H9 (cell line): ENCODE measurements around the gene ZSWIM3. TPM values are rescaled to one million over a fixed set of nuclear protein-coding genes. Genes with fewer than 3 reads are reported as not detected.

Experiments
- DNase-seq: peaks from one replicate; pipeline ENCODE4 v3.0.0-alpha.2; 2017
- H2AFZ ChIP-seq: one replicate; pipeline ENCODE4 v1.6.1; 2013; ENCODE audit warnings: mild to moderate bottlenecking, low read length, control low read depth, moderate library complexity
- H2AK5ac ChIP-seq: 2 replicates; pipeline ENCODE4 v1.6.1; 2013; ENCODE audit warnings: low read length, control low read depth, mixed read lengths; ENCODE audit not compliant: insufficient read length
- H2BK120ac ChIP-seq: one replicate; pipeline ENCODE4 v1.6.1; 2013; ENCODE audit warnings: low read depth, mild to moderate bottlenecking, low read length, control low read depth, inconsistent platforms; ENCODE audit not compliant: poor library complexity, severe bottlenecking
- H2BK12ac ChIP-seq: 2 replicates; pipeline ENCODE4 v1.6.1; 2013; ENCODE audit warnings: low read length, control low read depth, mixed read lengths, low read depth; ENCODE audit not compliant: insufficient read length
- H2BK15ac ChIP-seq: 2 replicates; pipeline ENCODE4 v1.6.1; 2013; ENCODE audit warnings: low read depth, low read length, control low read depth
- H2BK20ac ChIP-seq: one replicate; pipeline ENCODE4 v1.6.1; 2013; ENCODE audit warnings: low read depth, mild to moderate bottlenecking, low read length, control low read depth, inconsistent platforms; ENCODE audit not compliant: poor library complexity, severe bottlenecking
- H2BK5ac ChIP-seq: 2 replicates; pipeline ENCODE4 v1.6.1; 2013; ENCODE audit warnings: low read length, control low read depth, mixed read lengths; ENCODE audit not compliant: insufficient read length
- H3K14ac ChIP-seq: 2 replicates; pipeline ENCODE4 v1.6.1; 2013; ENCODE audit warnings: low read length, control low read depth; ENCODE audit not compliant: insufficient read depth
- H3K18ac ChIP-seq: 2 replicates; pipeline ENCODE4 v1.6.1; 2013; ENCODE audit warnings: low read depth, mild to moderate bottlenecking, mixed read lengths, low read length, control low read depth; ENCODE audit not compliant: insufficient read length
- H3K23ac ChIP-seq: 2 replicates; pipeline ENCODE4 v1.6.1; 2013; ENCODE audit warnings: low read length, control low read depth, mixed read lengths, low read depth; ENCODE audit not compliant: insufficient read length
- H3K23me2 ChIP-seq: 2 replicates; pipeline ENCODE4 v1.6.1; 2013; ENCODE audit warnings: low read depth, mild to moderate bottlenecking, mixed read lengths, low read length, control low read depth; ENCODE audit not compliant: insufficient read length, poor library complexity, severe bottlenecking
- H3K27ac ChIP-seq: 2 replicates; pipeline ENCODE4 v1.5.1; 2013; ENCODE audit warnings: low read length, control low read depth, mixed read lengths, low read depth; ENCODE audit not compliant: insufficient read length
- H3K27me3 ChIP-seq: 2 replicates; pipeline ENCODE4 v1.6.1; 2013; ENCODE audit warnings: low read length, control low read depth, inconsistent platforms; ENCODE audit not compliant: insufficient read depth
- H3K4ac ChIP-seq: 2 replicates; pipeline ENCODE4 v1.6.1; 2013; ENCODE audit warnings: low read depth, mild to moderate bottlenecking, control low read depth, inconsistent platforms, low read length, moderate library complexity
- H3K4me1 ChIP-seq: 2 replicates; pipeline ENCODE4 v1.6.1; 2013; ENCODE audit warnings: low read length, control low read depth, inconsistent platforms; ENCODE audit not compliant: insufficient read depth
- H3K4me2 ChIP-seq: 2 replicates; pipeline ENCODE4 v1.6.1; 2013; ENCODE audit warnings: low read length, control low read depth, mixed read lengths; ENCODE audit not compliant: insufficient read length, insufficient read depth
- H3K56ac ChIP-seq: 2 replicates; pipeline ENCODE4 v1.6.1; 2013; ENCODE audit warnings: low read depth, mild to moderate bottlenecking, mixed read lengths, low read length, control low read depth; ENCODE audit not compliant: insufficient read length
- H3K79me1 ChIP-seq: 2 replicates; pipeline ENCODE4 v1.6.1; 2013; ENCODE audit warnings: low read depth, mild to moderate bottlenecking, moderate library complexity, low read length, control low read depth, inconsistent platforms; ENCODE audit not compliant: insufficient read depth, poor library complexity, severe bottlenecking
- H3K79me2 ChIP-seq: 2 replicates; pipeline ENCODE4 v1.6.1; 2013; ENCODE audit warnings: low read length, control low read depth, inconsistent platforms; ENCODE audit not compliant: insufficient read depth
- H3K9ac ChIP-seq: 2 replicates; pipeline ENCODE4 v1.6.1; 2013; ENCODE audit warnings: low read length, control low read depth, mixed read lengths; ENCODE audit not compliant: insufficient read length; ENCODE audit errors: extremely low read depth
- H3K9me3 ChIP-seq: one replicate; pipeline ENCODE4 v1.6.1; 2013; ENCODE audit warnings: low read depth, low read length, inconsistent platforms; ENCODE audit not compliant: control insufficient read depth
- H3T11ph ChIP-seq: one replicate; pipeline ENCODE4 v1.6.1; 2013; ENCODE audit warnings: mild to moderate bottlenecking, low read length, control low read depth, inconsistent platforms
- H4K20me1 ChIP-seq: one replicate; pipeline ENCODE4 v1.6.1; 2013; ENCODE audit not compliant: control insufficient read depth, insufficient read length, insufficient read depth
- H4K5ac ChIP-seq: 2 replicates; pipeline ENCODE4 v1.6.1; 2013; ENCODE audit warnings: low read depth, mild to moderate bottlenecking, mixed read lengths, low read length, control low read depth; ENCODE audit not compliant: insufficient read length
- H4K8ac ChIP-seq: replicated peaks from 2 replicates; pipeline ENCODE4 v1.6.1; 2013; ENCODE audit warnings: low read length, control low read depth, mixed read lengths, low read depth; ENCODE audit not compliant: insufficient read length
- H4K91ac ChIP-seq: 2 replicates; pipeline ENCODE4 v1.6.1; 2013; ENCODE audit warnings: low read depth, mild to moderate bottlenecking, moderate library complexity, mixed read lengths, low read length, control low read depth; ENCODE audit not compliant: insufficient read length
- H3K27ac Mint-ChIP-seq, 3 experiments: 2 replicates in 2 of 3; 3 replicates in 1 of 3; pipeline ENCODE4 v1.8.0; 2020 to 2021; ENCODE audit warnings: mixed read lengths in 3 of 3, mild to moderate bottlenecking in 1 of 3, moderate library complexity in 1 of 3
- H3K27me3 Mint-ChIP-seq: 2 replicates; pipeline ENCODE4 v1.8.0; 2021; ENCODE audit warnings: low read depth, mild to moderate bottlenecking, moderate library complexity, mixed read lengths
- H3K36me3 Mint-ChIP-seq, 3 experiments: 2 replicates in 2 of 3; 3 replicates in 1 of 3; pipeline ENCODE4 v1.8.0; 2020 to 2021; ENCODE audit warnings: low read depth in 3 of 3, mixed read lengths in 3 of 3; ENCODE audit not compliant: insufficient read depth in 1 of 3
- H3K4me1 Mint-ChIP-seq, 2 experiments: 2 replicates each; pipeline ENCODE4 v1.8.0; 2020; ENCODE audit warnings: mixed read lengths in 2 of 2
- H3K4me3 Mint-ChIP-seq, 2 experiments: 2 replicates in 1 of 2; 3 replicates in 1 of 2; pipeline ENCODE4 v1.8.0; 2020 to 2021; ENCODE audit warnings: mild to moderate bottlenecking in 2 of 2, mixed read lengths in 2 of 2, moderate library complexity in 1 of 2
- H3K9me3 Mint-ChIP-seq, 2 experiments: 2 replicates in 1 of 2; 3 replicates in 1 of 2; pipeline ENCODE4 v1.8.0; 2020; ENCODE audit warnings: mild to moderate bottlenecking in 2 of 2, mixed read lengths in 2 of 2, moderate library complexity in 1 of 2
- WGBS: extraction: QIAGEN DNeasy Blood & Tissue Kit; methylation state at CpG from one replicate; pipeline ENCODE4 v1.1.7; 2013; ENCODE audit warnings: missing lambda C conversion rate, low lambda C conversion rate, mixed read lengths; ENCODE audit not compliant: insufficient read length; ENCODE audit errors: extremely low coverage; 5-methylcytosine and 5-hydroxymethylcytosine counted together
- total RNA-seq: library from RNA; stranded (reverse); gene quantifications from 2 replicates; pipeline ENCODE4 v1.2.1, GENCODE V29; 2021
- TF ChIP-seq, protein P1 (sequence below): fragments of 200-600 bp; sonication (generic); conservative IDR thresholded peaks from 3 replicates; pipeline ENCODE4 v1.8.0; 2021; ENCODE audit warnings: antibody characterized with exemption, mild to moderate bottlenecking

Gene ZSWIM3
- total RNA-seq, 1 experiment from 2014 or later, result 8.0 TPM

DNA sequence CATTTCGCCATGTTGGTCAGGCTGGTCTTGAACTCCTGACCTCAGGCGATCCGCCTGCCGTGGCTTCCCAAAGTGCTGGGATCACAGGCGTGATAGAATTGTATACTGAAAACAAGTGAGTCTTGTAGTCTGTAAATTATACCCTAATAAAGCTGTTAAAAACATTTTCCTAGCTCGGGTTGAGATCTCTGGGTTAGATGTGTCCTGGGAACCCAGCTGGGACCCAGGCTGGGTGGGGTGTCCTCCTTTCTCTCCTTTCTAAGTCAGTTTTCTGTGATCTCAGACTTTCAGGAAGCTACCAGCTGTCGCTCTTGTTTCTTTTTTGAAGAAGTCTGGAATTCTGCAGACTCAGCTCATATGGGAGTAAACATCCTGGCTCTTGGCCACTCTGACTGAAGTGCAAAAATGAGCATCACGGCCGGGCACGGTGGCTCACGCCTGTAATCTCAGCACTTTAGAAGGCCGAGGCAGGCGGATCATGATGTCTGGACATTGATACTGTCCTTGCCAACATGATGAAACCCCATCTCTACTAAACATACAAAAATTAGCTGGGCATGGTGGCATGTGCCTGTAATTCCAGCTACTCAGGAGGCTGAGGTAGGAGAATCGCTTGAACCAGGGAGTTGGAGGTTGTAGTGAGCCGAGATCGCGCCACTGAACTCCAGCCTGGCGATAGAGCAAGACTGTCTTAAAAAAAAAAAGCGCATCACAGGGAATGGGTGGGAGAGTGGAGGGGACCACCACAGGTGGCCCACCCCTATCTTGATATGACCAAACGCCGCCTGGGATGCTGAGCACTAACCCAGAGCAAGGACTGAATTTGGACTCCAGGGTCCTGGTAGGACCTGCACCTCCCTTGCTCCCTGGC lies 67.2 kb downstream of the ZSWIM3 start:
- Histone ChIP-seq H2BK5ac (no peak overlapping the region), H3K79me2 (no peaks in the 10 kb centered on the region), H2BK15ac (no peak overlapping the region), H4K20me1 (no peaks in the 10 kb centered on the region), H2AFZ (no peak overlapping the region), H3K27me3 (no peaks in the 10 kb centered on the region), H3K79me1 (no peaks in the 10 kb centered on the region), H3K27ac (no peak overlapping the region), H3K9ac (no peak overlapping the region), H3K9me3 (no peaks in the 10 kb centered on the region), H2AK5ac (no peak overlapping the region), H4K91ac (no peak overlapping the region), H4K8ac (no peak overlapping the region), H3K23ac (no peak overlapping the region), H3T11ph (no peak overlapping the region), H3K56ac (no peak overlapping the region), H3K18ac (no peak overlapping the region), H3K4me2 (no peak overlapping the region), H3K14ac (no peak overlapping the region; the same call in 1 of the 2 replicates), H2BK120ac (no peak overlapping the region), H3K23me2 (no peaks in the 10 kb centered on the region), H2BK20ac (no peak overlapping the region), H3K4me1 (no peaks in the 10 kb centered on the region), H3K4ac (no peak overlapping the region), H4K5ac (no peak overlapping the region), H2BK12ac (no peak overlapping the region)
- H3K27ac Mint-ChIP-seq, result no peak overlapping the region
- no peak overlapping the region for H3K4me3 Mint-ChIP-seq
- H3K27me3 Mint-ChIP-seq, result peaks cover 4% of the 10 kb centered on the region
- TF ChIP-seq, protein P1, sequence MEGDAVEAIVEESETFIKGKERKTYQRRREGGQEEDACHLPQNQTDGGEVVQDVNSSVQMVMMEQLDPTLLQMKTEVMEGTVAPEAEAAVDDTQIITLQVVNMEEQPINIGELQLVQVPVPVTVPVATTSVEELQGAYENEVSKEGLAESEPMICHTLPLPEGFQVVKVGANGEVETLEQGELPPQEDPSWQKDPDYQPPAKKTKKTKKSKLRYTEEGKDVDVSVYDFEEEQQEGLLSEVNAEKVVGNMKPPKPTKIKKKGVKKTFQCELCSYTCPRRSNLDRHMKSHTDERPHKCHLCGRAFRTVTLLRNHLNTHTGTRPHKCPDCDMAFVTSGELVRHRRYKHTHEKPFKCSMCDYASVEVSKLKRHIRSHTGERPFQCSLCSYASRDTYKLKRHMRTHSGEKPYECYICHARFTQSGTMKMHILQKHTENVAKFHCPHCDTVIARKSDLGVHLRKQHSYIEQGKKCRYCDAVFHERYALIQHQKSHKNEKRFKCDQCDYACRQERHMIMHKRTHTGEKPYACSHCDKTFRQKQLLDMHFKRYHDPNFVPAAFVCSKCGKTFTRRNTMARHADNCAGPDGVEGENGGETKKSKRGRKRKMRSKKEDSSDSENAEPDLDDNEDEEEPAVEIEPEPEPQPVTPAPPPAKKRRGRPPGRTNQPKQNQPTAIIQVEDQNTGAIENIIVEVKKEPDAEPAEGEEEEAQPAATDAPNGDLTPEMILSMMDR, result no peak
- WGBS, result no CpG with 5 or more reads among the region's 21 CpGs
- no peak for DNase-seq
- H3K36me3 Mint-ChIP-seq, result no peaks in the 10 kb centered on the region
- H3K9me3 Mint-ChIP-seq, result no peaks in the 10 kb centered on the region
- H3K4me1 Mint-ChIP-seq, result peaks cover 14 to 28% of the 10 kb centered on the region in 2 experiments
